NCI-H146 treated with DMSO at 0.1 percent for 48 hours (cell line): ENCODE data around the gene LMTK3.
"Not testable (repeated sequence)": the region's sequence is repeated elsewhere in the genome, so short reads cannot be mapped to it uniquely, and the experiment has no call there.

Source experiments
- DNase-seq: peaks from one replicate; lab custom pipeline; 2025; ENCODE audit not compliant: unreplicated experiment; lab: John Stamatoyannopoulos, UW

LMTK3 gene

DNA sequence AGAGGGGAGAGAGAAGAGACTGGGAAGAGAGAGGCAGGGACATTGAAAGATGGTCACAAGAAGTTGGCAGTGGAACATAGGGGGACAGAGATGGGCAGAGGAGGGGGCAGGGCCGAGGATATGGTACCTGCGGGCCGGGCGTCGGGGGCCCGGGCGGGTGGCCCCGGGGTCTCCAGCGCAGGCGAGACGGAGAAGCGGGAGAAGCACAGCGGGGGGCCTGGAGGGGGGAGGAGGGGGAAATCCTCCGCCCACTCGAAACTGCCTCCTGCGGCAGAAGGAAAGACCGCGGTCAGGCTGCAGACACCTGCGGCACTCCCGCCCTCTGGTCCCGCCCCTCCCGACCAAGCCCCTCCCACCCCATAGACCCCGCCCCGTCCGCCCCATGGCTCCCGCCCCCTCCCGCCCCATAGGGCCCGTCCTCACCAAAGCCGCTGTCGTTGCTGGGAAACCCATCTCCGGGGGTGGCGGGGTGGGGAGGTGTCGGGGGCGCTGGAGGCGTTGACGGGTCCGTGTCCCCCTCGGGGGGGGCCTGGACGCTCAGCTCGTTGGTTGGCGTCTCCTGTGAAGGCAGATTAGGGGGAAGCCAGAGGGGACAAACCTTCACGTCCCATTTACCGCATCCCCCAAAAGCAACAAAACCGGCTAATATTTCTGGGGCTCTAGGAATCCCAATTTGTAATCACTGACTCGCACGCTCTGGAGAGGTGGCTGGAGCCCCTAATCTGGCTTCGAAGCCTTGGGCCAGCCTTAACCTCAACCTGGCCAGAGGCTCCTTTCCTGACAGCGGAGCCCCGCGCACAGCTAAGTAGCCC, 20.4 kb downstream of the LMTK3 start:
- DNase-seq: peak; percentile 32

DNA sequence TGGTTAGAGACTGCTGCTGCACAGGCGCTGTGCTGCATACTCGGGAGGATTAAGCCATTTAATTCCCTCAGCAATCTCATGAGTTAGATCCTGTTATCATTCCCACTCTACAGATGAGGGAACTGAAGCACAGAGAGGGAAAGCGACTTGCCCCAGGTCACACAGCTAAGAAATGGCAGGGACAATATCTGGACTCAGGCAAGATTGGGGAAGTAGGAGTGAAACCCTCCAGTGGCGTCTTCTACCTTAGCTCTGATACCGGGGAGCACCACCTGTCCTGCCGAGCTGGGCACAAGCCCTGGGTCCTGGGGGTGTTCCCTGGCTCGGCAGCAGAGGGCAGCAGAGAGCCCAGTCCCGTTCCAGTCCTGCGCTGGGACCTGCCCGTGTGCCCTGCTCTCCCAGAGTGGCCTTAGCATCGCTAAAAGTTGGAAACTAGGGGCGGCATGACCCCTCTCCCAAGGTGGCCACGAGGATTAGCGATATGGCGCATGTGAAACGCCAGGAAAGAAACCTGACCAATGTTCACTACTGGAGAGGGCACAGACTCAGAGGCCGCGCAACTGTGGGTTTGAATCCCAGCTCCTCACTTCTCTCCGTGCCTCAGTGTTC, 21.9 kb downstream of the LMTK3 start:
- DNase-seq: peak; percentile 29

DNA sequence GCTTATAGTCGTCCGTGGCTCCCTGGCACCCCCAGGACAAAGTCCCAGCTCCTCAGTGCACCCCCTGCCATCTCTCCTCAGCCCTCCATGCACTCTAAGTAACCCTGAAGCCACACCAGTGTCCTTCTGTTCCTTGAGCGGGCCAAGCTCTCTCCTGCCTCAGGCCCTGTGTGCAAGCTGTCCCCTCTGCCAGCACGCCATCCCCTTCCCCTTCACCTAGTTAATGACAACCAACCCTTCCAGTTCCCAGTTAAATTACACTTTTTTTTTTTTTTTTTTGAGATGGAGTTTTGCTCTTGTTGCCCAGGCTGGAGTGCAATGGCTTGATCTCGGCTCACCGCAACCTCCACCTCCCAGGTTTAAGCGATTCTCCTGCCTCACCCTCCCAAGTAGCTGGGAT, 23.2 kb downstream of the LMTK3 start:
- DNase-seq: not testable (repeated sequence)

DNA sequence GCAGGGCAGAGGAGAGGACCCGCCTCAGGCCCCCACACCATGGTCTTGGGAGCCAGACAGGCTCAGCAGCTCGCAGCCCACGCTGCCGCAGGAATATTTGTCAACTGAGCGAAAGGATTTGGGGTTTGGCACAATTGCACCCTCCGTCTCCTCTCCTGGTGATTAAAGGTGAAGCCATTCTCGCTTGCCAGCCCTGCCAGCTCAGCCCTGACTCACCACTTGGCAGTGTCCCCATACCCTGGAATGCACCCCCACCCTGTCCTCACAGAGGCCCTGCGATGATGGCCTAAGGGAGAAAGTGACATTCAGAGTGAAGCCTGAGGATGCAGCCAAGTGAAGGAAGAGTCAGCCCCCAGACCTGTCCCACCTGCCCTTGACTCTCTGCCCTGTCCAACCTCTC, 23.7 kb downstream of the LMTK3 start:
- no peak for DNase-seq

DNA sequence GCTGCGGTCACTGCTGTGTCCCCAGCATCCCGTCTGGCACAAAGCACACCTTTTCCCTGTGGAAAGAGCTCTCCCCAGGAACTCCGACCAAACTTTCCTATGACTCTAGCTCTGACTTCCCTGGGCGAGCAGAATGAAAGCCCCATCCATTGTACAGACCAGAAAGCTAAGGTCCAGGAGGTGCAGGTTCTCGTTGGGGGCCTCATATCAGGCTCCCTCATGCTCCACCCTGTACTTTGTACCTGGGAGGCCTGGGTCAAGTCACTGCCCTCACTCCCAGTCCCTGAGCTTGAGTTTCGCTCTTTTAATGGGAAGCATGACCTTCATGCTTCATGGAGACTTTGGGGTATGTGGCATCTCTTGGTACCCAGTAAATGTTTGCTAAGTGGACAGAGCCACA, 24.1 kb downstream of the LMTK3 start:
- no peak for DNase-seq

DNA sequence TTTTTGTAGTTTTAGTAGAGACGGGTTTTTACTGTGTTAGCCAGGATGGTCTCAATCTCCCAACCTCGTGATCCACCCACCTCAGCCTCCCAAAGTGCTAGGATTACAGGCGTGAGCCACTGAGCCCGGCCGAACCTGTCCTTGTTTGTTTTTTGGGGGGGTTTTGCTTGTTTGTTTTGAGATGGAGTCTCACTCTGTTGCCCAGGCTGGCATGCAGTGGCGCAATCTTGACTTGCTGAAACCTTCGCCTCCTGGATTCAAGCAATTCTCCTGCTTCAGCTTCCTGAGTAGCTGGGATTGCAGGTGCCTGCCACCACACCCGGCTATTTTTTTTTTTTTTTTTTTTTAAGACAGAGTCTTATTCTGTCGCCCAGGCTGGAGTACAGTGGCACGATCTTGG, 24.9 kb downstream of the LMTK3 start:
- DNase-seq: not testable (repeated sequence)

DNA sequence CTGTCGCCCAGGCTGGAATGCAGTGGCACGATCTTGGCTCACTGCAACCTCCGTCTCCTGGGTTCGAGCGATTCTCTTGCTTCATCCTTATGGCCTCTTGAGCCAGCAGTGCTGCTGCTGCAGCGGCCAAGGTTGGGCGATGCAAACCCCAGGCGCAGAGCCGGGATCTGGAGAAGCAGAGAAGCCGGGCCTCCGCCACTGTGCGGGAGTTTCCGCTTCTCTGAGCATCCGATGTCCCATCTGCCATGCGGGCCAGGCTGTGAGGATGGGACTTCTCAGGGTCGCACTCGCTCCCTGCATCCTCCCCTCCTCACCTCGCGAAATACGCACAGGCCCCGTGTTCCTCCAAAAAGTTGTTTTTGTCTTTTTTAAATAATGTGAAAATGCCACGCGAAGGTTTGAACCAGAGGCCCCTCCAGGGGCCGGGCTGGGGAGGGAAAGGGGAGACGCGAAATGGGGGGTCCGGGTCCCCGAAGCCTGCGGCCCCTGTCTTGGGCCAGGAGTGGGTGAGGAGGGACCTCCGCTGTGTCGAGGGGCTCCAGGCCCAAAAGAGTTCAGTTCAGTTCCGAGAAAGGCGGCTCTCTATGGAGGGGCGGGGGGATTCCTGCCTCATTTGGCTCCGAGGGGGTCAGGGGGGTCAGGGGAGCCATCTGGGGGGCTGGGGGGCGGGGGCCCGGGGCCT, 26.6 kb downstream of the LMTK3 start:
- no peak for DNase-seq

DNA sequence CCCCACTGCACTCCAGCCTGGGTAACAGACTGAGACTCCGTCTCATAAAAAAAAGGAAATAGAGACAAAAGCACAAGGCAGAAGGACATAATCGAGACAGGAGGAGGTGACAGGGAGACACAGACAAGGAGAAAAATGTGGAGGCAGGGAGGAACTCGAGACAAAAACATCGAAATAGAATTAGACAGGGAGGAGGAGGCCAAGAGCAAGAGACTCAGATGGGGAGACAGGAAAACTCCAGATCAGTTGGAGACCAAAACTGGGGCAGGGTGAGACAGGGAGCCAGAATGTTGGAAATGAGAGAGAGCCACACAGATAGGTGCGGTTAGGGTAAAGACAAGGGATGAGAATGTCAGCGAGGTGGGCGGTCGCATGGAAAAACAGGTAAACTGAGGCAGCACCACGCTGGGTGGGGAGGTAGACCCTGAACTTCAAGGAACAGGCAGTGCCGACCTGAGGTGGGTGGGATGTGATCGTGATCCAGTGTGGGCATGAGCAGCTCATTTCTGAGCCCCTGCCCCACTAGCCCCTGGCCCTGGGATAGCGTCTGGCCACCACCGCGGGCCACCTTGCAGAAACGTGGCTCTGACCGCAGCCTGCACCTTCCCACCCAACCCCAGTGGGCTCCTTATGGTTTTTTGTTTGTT, 27.3 kb downstream of the LMTK3 start:
- DNase-seq: no peak

DNA sequence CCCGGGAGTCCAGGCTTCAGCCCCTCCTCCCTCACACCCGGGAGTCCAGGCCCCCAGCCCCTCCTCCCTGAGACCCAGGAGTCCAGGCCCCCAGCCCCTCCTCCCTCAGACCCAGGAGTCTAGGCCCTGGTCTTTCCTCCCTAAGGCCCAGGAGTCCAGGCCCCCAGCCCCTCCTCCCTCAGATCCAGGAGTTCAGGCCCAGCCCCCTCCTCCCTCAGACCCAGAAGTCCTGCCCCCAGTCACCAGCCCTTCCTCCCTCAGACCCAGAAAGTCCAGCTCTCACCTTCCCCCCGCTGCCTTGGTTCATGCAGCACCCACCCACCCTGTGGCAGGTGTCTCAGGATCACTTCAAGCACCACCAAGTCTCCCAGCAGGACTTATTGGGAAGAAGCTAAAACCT, 28.3 kb downstream of the LMTK3 start:
- DNase-seq: no peak

DNA sequence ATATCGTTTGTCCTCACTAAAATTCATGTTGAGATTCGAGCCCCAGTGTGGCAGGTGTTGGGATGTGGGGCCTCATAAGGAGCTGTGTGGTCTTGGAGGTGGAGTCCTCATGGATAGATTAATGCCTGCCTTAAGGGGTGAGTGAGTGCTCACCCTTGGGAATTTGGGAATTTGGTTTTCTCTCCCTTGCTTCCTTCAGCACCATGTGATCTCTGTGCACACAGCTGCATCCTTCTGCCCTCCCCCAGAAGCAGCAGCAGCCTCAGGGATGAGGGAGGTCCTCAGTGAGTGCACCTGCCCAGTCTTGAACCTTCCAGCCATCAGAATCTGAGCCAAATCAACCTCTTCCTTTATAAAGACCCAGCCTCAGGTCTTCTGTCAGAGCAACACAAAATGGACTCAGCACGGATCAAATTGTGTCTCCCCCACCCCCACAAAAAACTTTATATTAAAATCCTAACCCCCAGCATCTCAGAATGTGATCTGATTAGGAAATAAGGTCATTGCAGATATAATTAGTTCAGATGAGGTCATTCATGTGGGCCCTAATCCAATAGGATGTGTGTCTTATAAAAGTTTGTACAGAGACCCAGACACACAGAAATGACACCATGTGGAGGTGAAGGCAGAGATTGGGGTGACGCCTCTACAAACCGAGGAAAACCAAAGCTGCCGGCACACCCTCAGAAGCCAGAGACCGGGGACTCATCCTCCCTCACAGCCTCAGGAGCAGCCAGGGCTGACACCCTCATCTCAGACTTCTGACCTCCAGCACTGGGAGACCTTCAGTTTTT, 29.6 kb downstream of the LMTK3 start:
- no peak for DNase-seq

DNA sequence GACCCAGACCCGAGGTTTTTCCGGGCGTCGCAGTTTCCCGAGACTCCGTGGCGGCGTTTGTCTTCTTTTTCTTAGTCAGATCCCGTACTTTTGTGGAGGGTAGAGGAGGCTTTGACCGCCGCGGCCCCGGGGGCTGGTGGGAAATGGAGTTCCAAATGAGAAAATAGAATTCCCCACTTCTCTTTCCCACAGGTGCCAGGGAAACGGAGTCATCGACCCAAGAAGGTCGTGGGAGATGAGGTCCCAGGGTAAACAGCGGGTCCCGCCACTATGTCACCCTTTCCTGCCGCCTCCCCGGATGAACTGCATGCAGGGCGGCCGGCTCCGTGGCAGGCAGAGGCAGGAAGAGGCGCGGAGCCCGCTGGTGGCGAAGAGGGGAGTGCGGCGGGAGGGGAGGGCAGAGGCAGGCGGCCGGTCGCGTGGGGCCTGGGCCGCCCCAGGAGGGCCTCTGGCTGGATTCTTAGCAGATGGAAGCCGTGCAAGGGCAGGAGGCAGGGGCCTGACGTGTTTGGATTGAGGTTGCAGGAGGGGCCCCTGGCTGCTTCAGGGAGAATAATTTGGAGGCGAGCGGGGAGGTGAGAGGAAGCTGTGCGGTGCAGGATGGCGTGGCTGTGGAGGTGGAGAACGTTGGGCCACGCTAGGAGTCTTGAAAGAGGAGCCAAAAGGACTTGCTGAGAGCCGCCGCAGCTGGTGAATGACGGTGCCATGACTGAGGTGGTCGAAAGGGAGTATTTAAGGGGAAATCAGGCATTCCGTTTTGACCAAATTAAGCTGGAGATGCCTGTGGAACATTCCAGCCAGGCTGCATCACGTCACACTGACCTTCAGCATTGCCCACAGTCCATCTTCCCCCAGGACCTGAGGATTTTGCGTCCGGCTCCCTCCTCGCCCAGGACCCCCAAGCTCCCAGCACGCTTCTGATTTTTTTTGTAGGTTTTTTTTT, 30.8 kb downstream of the LMTK3 start:
- DNase-seq: no peak

DNA sequence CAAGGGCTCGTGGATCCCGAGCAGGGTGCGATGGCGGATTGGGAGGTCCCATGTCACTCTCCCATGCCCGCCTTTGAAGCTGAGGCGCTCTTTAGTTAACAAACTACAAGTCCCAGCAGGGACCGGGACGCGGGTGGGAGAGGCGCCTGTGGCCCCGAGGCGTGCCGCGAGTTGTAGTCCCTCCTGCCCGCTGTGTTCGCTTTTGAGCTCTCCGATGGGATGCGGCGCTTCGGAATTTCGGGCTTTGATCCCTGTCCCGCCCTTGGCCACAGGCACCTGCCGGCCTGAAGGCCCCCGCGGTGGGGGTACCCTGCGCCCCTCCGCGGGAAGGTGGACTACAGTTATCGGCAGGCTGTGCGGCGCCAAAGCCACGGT, 31.5 kb downstream of the LMTK3 start:
- DNase-seq: no peak

DNA sequence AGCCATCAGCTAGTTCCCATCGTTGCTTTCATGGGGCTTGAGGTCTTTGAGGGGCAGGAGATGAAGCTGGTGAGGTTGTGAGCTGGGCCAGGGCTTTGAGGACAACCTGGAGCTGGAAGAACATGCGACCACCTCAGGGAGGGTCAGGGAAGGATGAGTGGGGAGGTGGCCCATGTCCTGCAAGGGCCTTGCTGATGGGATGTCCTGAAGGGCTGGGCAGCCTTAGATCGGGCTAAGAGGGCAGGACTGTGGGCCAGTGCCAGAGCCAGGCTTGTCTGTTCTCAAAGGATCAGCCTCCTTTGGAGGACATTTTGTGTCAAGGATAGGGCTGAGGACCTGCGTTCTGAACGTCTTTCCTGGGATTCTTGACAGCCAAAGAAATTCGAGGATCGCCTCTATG, 31.9 kb downstream of the LMTK3 start:
- DNase-seq: no peak

DNA sequence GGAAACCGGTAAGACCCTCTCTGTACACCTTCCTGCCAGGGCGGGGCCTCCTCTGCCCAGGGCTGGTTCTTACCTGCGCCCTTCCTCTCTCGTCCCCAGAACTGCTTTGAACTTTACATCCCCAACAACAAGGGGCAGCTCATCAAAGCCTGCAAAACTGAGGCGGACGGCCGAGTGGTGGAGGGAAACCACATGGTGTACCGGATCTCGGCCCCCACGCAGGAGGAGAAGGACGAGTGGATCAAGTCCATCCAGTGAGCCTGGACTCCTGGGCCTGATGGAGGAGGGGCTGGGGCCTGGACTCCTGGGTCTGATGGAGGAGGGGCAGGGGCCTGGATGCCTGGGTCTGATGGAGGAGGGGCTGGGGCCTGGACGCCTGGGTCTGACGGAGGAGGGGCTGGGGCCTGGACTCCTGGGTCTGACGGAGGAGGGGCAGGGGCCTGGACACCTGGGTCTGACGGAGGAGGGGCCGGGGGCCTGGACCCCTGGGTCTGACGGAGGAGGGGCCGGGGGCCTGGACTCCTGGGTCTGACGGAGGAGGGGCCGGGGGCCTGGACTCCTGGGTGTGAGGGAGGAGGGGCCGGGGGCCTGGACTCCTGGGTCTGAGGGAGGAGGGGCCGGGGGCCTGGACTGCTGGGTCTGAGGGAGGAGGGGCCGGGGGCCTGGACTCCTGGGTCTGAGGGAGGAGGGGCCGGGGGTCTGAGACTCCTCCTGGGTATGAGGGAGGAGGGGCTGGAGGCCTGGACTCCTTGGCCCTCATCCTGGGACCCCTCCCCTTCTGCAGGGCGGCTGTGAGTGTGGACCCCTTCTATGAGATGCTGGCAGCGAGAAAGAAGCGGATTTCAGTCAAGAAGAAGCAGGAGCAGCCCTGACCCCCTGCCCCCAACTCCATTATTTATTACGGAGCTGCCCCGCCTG, 33.0 kb downstream of the LMTK3 start:
- no peak for DNase-seq

DNA sequence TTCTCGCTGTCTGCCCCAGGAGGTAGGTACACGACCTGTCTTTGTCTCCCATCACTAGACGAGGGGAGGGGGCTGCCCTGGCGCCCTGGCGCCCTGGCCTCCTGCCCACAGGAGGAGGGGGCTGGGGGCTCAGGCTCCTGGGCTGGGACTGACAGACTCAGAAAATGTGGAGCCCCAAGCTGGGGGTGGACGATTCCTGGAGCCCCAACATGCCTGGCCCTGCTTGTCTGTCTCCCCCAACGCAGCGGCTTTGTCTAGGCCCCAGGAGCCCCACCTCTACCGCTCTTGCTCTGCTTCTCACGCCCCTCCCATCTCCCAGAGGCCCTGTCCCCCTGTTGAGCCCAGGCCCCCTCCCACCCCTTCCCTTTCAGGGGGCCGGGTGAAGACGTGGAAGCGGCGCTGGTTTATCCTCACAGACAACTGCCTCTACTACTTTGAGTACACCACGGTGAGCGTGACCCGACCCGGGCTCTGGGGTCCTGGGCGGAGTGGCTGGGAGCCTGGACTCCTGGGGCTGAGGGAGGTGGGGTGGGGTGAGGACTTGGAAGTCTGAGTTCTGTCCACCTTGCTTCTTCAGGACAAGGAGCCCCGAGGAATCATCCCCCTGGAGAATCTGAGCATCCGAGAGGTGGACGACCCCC, 33.8 kb downstream of the LMTK3 start:
- no peak for DNase-seq

DNA sequence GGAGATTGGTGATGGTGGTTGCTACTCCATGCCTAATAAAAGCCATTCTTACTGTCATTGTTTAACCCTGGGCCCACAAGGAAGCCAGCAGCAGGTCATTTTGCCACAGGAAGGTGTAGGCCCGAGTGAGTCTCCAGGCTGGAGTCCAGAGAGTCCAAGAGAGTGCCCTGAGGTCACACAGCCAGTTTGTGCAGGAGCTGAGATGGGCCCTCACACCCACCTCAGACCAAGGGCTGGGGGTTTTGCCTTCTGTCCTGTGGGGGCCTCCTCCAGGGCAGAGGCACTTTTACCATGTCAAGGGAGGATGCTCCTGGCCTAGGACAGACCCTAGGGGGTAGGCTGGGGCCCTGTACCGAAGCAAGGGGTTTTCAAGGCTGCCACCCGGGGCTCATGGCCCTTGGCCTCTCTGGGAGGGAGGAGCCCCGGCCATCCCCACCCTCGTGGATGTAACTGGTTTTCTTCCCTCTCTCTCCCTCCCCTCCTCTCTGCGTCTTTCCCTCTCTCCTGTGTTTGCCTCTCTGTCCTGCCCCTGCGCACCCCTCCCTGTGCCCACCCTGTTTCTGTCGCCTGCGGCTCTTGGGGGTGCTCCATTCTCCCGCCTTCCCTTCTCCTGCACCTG, 34.5 kb downstream of the LMTK3 start:
- no peak for DNase-seq

DNA sequence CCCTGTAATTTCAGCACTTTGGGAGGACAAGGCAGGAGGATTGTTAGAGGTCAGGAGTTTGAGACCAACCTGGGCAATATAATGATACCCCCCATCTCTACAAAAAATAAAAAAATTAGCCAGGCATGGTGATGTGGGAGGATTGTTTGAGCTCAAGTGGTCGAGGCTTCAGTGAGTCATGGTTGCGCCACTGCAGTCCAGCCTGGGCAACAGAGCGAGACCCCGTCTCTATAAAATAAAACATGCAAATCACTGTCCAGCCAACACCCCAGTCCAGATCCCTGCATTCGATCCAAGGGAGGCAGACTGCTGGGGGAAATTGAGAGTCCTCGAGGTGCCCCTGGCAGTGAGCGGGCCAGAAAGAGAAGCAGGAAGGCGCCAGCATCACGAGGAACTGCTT, 35.5 kb downstream of the LMTK3 start:
- DNase-seq: no peak
